GM20431 (cell line): ENCODE results near the gene OPTN.

Source experiments
- in situ Hi-C: fragments of 300-500 bp; cut with MseI, MboI; formaldehyde crosslinking; loops from one replicate; pipeline ENCODE4 v1.15.0; 2020; ENCODE audit warnings: low sequenced_read_pairs; ENCODE audit not compliant: unreplicated experiment

The OPTN gene

DNA sequence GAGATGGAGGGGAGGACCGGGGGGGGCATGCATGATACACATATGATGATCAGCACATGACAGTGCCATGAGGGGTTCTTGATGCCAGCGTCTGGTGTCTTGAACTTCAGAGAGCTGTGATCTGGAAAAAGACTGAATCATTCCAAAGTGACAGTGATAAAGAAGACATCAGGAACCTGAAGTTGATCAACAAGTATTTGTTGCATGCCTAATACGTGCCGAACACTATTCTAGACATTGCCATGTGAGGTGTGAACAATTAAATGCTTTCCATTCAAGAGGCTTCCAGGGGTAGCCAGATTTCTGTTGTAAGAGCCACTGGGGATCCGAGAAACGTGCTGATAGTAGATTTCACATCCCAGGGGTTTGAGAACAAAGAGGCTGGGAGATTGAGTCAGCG, 67.6 kb downstream of the OPTN start:
- in situ Hi-C loops, result no loop called here

DNA sequence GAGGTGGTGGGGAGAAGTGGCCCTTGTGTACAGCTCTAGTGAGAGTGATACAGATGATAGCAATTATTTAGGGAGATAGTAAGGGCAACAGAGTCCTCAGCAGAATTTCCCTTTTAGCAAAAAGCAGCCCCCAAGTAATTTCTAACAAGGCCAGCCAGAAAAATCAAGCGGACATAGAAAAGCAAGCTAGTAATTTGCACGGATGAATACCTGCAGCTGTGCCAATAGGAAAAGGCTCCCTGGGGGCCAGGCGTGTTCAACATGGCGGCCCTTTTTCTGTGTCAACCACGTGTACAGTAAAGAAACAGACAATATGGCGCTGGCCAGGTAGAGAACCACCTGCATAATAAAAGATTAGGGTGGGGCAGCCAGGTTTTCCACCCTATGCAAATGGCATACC, 68.8 kb downstream of the OPTN start:
- in situ Hi-C loops, result no loop called here

DNA sequence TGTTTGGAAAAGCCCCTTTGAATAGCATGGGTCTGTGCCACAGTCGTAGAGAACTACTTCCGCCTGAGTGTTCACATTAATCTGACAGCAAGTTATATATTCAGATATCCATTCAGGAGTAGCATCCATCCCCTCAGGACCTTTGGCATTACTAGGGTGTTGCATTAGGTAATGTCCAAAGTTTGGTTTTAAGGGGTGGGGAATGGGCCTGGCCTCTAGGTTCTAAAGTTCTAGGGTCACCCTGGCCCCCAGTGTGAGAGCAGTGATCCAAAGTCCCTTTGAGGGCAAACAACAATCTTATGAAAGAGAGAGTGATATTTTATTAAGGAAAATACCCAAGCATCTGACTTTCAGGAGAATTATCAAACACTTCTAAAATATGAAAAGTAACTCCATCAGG, 73.7 kb downstream of the OPTN start:
- in situ Hi-C loops, result no loop called here

DNA sequence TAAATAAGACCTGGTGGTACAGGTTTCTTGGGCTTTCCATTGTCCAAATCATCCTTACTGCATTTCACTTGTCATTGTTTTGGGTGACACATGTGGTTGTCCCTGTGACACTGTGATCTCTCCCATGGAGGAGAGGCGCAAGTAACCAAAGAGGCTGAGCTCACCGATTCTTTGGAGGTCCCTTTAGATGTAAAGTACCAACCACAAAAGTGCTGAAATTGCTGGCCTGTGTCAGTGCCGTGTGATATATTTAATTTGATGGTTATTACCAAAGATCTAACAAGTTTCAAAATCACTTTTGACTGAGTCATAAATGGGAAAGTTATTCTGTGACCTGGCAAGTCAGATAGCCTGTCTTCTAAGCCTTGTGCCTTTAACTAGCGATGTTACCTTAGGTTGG, 80.8 kb downstream of the OPTN start:
- in situ Hi-C loops, result no loop called here

DNA sequence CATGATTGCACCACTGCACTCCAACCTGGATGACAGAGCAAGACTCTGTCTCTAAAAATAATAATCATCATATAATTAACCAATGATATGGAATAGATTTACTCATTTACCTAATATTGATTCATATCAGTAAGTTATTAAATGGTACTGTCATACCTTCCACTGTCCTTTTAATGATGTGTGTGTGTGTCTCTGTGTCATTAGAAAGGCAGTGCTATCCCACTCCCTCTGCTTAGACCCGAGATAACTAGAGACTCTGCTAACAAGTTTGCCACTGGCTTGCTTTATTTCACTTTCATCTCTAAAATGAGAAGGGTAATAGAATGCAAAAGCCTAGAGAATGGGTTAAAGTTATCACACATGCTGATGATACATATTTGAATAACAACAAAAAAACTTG, 82.5 kb downstream of the OPTN start:
- in situ Hi-C loops, result no loop called here

DNA sequence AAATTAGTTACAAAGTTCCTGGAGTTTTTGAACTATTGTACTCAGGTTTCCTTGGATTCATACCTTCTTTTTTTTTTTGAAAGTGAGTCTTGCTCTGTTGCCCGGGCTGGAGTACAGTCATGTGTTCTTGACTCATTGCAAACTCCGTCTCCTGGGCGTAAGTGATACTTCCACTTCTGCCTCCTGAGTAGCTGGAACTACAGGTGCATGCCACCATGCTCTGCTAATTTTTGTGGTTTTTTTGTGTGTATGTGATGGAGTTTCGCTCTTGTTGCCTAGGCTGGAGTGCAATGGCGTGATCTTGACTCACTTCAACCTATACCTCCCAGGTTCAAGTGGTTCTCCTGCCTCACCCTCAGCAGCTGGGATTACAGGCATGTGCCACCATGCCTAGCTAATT, 83.7 kb downstream of the OPTN start:
- in situ Hi-C loops, result no loop called here

DNA sequence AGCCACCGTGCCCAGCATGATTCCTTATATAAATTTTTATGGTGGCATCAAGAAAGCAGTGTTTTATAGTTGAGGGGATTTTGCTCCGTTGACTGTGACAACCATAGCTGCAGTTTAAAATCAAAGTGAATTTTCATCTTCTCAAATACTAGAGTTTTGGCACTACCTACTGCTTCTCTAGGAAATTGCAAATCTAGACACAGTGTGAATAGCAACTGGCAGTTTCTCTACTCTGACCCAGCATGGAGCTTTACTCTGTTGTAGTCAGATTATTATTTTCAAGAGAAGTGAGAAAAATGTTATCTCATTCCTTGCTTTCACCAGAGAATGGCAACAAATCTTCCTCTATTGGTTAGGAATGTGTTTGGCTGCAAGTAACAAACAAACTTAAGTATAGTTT, 84.3 kb downstream of the OPTN start:
- in situ Hi-C loops, result no loop called here

DNA sequence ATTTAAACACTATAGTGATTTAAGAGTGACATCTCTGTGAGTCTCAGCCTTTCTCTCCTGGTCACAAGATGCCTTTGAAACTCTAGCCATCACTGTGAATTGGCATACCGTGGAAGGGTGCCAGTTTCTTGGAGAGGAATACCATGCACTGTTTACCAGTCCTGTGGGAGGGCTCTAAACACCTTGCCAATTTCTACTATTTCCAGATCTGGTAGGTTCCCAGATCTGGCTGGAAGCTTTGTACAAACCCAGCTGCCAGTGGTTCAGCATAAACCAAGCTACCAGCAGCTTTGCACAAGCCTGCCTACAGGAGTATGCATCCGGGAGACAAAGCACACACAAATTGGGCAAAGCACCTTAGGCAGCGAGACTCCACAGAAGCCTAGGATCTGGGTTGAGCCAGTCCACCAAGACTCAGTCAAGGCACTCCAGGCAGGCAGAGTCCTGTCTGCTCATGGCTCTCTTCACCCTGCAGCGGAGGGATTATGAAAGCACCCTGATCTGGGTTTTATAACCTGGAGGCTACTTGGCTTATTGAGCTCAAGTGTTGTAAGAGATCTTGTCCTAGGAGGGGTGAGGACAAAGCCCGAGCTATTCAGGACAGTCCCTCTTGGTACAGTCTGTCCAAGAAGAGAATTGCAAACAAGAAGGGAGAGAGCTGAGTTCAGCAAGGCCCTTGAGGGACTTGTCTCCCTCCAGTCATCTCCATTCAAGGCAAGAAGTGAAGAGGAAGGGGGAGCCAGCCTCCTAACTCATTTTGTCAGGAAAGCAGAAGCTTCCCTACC, 85.0 kb downstream of the OPTN start:
- in situ Hi-C loops, result no loop called here

DNA sequence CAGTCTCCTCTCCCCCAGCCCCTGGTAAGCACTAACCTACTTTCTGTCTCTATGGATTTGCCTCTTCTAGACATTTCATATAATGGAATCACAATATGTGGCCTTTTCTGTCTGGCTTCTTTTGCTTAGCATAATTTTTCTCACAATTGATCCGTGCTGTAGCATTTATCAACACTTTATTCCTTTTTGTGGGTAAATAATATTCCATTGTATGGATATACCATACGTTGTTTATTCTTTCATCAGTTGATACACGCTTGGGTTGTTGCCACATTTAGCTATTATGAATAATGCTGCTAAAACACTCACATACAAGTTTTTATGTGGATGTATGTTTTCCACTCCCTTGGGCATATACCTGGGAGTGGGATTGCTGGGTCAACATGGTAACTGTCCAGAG, 87.2 kb downstream of the OPTN start:
- in situ Hi-C loops, result no loop called here
